ENCODE measurements around the gene BATF3. TPM values are rescaled to one million over a fixed set of nuclear protein-coding genes. Genes with fewer than 3 reads are reported as not detected.

Gene BATF3
- total RNA-seq, 1 experiment from 2014 or later, result 3.9 TPM

DNA sequence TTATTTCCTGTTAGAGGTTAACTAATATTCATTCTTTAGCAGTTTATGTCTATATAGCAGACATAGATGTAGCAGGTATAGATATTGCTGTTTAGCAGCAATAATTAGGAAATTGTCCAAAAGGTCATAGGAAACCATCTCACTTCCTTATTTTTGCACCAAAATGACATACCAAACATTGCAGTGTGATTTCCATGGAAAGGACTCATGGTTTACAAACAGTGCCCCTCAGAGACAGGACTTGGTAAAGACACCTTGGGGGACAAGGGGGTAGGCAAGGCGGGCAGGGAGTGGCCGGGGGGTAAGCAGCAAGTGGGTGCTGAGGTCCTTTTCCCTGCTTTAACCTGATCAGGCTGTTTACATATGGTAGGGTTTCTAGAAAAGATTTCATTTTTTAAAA is 30.5 kb downstream of the BATF3 start:
- Mint-ChIP-seq H3K27me3 (ENCODE audit: low read depth) (peaks cover 17% of the 10 kb centered on the region), H3K27ac (no peak overlapping the region)

DNA sequence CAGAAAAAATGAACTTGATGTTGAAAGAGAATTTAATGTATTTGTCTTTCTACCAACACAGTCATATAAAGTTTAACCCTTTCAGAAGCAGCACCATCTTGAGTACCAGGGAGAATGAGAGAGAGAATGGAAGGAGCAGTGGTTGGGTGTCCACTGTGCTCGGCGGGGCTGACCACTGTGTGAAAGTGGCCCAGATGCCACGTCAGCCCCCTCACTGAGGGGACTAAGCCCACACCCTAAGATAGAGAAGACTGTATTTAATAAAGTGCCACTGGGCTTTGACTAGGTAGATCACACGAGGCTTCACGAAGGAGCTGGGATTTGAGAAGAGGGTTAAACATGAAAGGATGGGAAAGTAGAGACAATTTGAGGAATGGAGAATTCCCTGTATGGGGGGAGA is 31.2 kb downstream of the BATF3 start:
- no peak overlapping the region for H3K27ac Mint-ChIP-seq
- ATAC-seq (no peak), DNase-seq (ENCODE audit: low spot score) (no peak)
- no peaks in the 10 kb centered on the region for H3K36me3 Mint-ChIP-seq
- ChIA-PET POLR2A (no interaction called here), CTCF (interaction anchor here (0.9 to 2.0 kb wide), 8 partner anchors 9 to 212 kb away, joined by 3 to 11 read pairs (median 6); partner anchors contain the start of gene BATF3)
- no peak overlapping the region for H3K4me3 Mint-ChIP-seq
- peaks cover 17% of the 10 kb centered on the region for H3K27me3 Mint-ChIP-seq (ENCODE audit: low read depth)
- H3K9me3 Mint-ChIP-seq, result no peaks in the 10 kb centered on the region
- H3K4me1 Mint-ChIP-seq, result peaks cover 36% of the 10 kb centered on the region
- TF ChIP-seq, protein P1, sequence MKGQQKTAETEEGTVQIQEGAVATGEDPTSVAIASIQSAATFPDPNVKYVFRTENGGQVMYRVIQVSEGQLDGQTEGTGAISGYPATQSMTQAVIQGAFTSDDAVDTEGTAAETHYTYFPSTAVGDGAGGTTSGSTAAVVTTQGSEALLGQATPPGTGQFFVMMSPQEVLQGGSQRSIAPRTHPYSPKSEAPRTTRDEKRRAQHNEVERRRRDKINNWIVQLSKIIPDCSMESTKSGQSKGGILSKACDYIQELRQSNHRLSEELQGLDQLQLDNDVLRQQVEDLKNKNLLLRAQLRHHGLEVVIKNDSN (CRISPR knock-in tag; IDR thresholded peaks at IDR 0.05), result no peak
- TF ChIP-seq ZNF263 (CRISPR knock-in tag; IDR thresholded peaks at IDR 0.05; ENCODE audit: low read depth) (no peak), ZNF396 (CRISPR knock-in tag; IDR thresholded peaks at IDR 0.05; ENCODE audit: borderline replicate concordance) (no peak), GTF2I (CRISPR knock-in tag; conservative IDR thresholded peaks at IDR 0.05) (no peak), ETV6 (CRISPR knock-in tag; IDR thresholded peaks at IDR 0.05) (no peak), CBFB (CRISPR knock-in tag; IDR thresholded peaks at IDR 0.05; ENCODE audit: low read depth) (no peak), MYBL2 (CRISPR knock-in tag; IDR thresholded peaks at IDR 0.05) (no peak), JUN (CRISPR knock-in tag; IDR thresholded peaks at IDR 0.05) (no peak), EMX1 (CRISPR knock-in tag; IDR thresholded peaks at IDR 0.05) (no peak)
- TF ChIP-seq, protein P2, sequence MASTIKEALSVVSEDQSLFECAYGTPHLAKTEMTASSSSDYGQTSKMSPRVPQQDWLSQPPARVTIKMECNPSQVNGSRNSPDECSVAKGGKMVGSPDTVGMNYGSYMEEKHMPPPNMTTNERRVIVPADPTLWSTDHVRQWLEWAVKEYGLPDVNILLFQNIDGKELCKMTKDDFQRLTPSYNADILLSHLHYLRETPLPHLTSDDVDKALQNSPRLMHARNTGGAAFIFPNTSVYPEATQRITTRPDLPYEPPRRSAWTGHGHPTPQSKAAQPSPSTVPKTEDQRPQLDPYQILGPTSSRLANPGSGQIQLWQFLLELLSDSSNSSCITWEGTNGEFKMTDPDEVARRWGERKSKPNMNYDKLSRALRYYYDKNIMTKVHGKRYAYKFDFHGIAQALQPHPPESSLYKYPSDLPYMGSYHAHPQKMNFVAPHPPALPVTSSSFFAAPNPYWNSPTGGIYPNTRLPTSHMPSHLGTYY (CRISPR knock-in tag; IDR thresholded peaks at IDR 0.05), result no peak
- TF ChIP-seq, protein P3, sequence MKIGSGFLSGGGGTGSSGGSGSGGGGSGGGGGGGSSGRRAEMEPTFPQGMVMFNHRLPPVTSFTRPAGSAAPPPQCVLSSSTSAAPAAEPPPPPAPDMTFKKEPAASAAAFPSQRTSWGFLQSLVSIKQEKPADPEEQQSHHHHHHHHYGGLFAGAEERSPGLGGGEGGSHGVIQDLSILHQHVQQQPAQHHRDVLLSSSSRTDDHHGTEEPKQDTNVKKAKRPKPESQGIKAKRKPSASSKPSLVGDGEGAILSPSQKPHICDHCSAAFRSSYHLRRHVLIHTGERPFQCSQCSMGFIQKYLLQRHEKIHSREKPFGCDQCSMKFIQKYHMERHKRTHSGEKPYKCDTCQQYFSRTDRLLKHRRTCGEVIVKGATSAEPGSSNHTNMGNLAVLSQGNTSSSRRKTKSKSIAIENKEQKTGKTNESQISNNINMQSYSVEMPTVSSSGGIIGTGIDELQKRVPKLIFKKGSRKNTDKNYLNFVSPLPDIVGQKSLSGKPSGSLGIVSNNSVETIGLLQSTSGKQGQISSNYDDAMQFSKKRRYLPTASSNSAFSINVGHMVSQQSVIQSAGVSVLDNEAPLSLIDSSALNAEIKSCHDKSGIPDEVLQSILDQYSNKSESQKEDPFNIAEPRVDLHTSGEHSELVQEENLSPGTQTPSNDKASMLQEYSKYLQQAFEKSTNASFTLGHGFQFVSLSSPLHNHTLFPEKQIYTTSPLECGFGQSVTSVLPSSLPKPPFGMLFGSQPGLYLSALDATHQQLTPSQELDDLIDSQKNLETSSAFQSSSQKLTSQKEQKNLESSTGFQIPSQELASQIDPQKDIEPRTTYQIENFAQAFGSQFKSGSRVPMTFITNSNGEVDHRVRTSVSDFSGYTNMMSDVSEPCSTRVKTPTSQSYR (CRISPR knock-in tag; IDR thresholded peaks at IDR 0.05), result no peak
- TF ChIP-seq, protein P4, sequence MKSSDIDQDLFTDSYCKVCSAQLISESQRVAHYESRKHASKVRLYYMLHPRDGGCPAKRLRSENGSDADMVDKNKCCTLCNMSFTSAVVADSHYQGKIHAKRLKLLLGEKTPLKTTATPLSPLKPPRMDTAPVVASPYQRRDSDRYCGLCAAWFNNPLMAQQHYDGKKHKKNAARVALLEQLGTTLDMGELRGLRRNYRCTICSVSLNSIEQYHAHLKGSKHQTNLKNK (CRISPR knock-in tag; IDR thresholded peaks at IDR 0.05), result no peak

More for the DNA sequence above, 30.5 kb downstream of the BATF3 start:
- Mint-ChIP-seq H3K4me1 (peaks cover 36% of the 10 kb centered on the region), H3K9me3 (no peaks in the 10 kb centered on the region), H3K4me3 (no peak overlapping the region), H3K36me3 (no peaks in the 10 kb centered on the region)
- ATAC-seq (peak; percentile 38), DNase-seq (ENCODE audit: low spot score) (no peak)
- TF ChIP-seq, protein P5, sequence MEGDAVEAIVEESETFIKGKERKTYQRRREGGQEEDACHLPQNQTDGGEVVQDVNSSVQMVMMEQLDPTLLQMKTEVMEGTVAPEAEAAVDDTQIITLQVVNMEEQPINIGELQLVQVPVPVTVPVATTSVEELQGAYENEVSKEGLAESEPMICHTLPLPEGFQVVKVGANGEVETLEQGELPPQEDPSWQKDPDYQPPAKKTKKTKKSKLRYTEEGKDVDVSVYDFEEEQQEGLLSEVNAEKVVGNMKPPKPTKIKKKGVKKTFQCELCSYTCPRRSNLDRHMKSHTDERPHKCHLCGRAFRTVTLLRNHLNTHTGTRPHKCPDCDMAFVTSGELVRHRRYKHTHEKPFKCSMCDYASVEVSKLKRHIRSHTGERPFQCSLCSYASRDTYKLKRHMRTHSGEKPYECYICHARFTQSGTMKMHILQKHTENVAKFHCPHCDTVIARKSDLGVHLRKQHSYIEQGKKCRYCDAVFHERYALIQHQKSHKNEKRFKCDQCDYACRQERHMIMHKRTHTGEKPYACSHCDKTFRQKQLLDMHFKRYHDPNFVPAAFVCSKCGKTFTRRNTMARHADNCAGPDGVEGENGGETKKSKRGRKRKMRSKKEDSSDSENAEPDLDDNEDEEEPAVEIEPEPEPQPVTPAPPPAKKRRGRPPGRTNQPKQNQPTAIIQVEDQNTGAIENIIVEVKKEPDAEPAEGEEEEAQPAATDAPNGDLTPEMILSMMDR (IDR thresholded peaks at IDR 0.05), result peak; percentile 36; the same call in 1 of the 2 replicates
- TF ChIP-seq, protein P6, sequence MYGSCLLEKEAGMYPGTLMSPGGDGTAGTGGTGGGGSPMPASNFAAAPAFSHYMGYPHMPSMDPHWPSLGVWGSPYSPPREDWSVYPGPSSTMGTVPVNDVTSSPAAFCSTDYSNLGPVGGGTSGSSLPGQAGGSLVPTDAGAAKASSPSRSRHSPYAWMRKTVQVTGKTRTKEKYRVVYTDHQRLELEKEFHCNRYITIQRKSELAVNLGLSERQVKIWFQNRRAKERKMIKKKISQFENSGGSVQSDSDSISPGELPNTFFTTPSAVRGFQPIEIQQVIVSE (CRISPR knock-in tag; IDR thresholded peaks at IDR 0.05; ENCODE audit: borderline replicate concordance), result no peak
- ChIA-PET POLR2A (no interaction called here), CTCF (interaction anchor here (0.9 to 2.0 kb wide), 4 partner anchors 8 to 213 kb away, joined by 5 to 9 read pairs (median 7); no protein-coding TSS in a partner anchor)
